ENCODE measurements around the gene RASL12.
"Not testable (repeated sequence)": the region's sequence is repeated elsewhere in the genome, so short reads cannot be mapped to it uniquely, and the experiment has no call there.

RASL12 gene

GRCh38 chr15:65075607-65076395 lies 8.0 kb upstream of the RASL12 start:
- not testable (repeated sequence) for DNase-seq (ENCODE audit: low read depth)

GRCh38 chr15:65074946-65075345 lies 7.2 kb upstream of the RASL12 start:
- not testable (repeated sequence) for DNase-seq (ENCODE audit: low read depth)

GRCh38 chr15:65072617-65073016 lies 4.8 kb upstream of the RASL12 start:
- DNase-seq (ENCODE audit: low read depth), result no peak

GRCh38 chr15:65072027-65072426 lies 4.2 kb upstream of the RASL12 start:
- DNase-seq (ENCODE audit: low read depth), result no peak

- DNase-seq (ENCODE audit: low read depth), result no peak
Measured at GRCh38 chr15:65071381-65071811, 3.6 kb upstream of the RASL12 start.

- DNase-seq (ENCODE audit: low read depth), result no peak
Measured at GRCh38 chr15:65069779-65070546, 2.2 kb upstream of the RASL12 start.

- DNase-seq (ENCODE audit: low read depth), result no peak
Measured at GRCh38 chr15:65069179-65069578, 1.4 kb upstream of the RASL12 start.

- no peak for DNase-seq (ENCODE audit: low read depth)
Measured at GRCh38 chr15:65068403-65068788, 605 bp upstream of the RASL12 start.

GRCh38 chr15:65067317-65067644 lies 510 bp downstream of the RASL12 start:
- no peak for DNase-seq (ENCODE audit: low read depth)

- DNase-seq (ENCODE audit: low read depth), result no peak
Measured at GRCh38 chr15:65066635-65067316, 1.0 kb downstream of the RASL12 start.

GRCh38 chr15:65066001-65066634 lies 1.7 kb downstream of the RASL12 start:
- no peak for DNase-seq (ENCODE audit: low read depth)

- no peak for DNase-seq (ENCODE audit: low read depth)
Measured at GRCh38 chr15:65062726-65063125, 5.1 kb downstream of the RASL12 start.

GRCh38 chr15:65062061-65062460 lies 5.7 kb downstream of the RASL12 start:
- DNase-seq (ENCODE audit: low read depth), result no peak

- DNase-seq (ENCODE audit: low read depth), result no peak
Measured at GRCh38 chr15:65060641-65061397, 7.0 kb downstream of the RASL12 start.

- DNase-seq (ENCODE audit: low read depth), result no peak
Measured at GRCh38 chr15:65059931-65060596, 7.7 kb downstream of the RASL12 start.

- DNase-seq (ENCODE audit: low read depth), result no peak
Measured at GRCh38 chr15:65059369-65059750, 8.4 kb downstream of the RASL12 start.

GRCh38 chr15:65058394-65059368 lies 9.1 kb downstream of the RASL12 start:
- DNase-seq (ENCODE audit: low read depth), result no peak

- DNase-seq (ENCODE audit: low read depth), result no peak
Measured at GRCh38 chr15:65057549-65057940, 10.2 kb downstream of the RASL12 start.

GRCh38 chr15:65056868-65057548 lies 10.8 kb downstream of the RASL12 start:
- no peak for DNase-seq (ENCODE audit: low read depth)
